ENCODE data around the gene ZNF546.
"Not testable (repeated sequence)": the region's sequence is repeated elsewhere in the genome, so short reads cannot be mapped to it uniquely, and the experiment has no call there.

Gene ZNF546

DNA sequence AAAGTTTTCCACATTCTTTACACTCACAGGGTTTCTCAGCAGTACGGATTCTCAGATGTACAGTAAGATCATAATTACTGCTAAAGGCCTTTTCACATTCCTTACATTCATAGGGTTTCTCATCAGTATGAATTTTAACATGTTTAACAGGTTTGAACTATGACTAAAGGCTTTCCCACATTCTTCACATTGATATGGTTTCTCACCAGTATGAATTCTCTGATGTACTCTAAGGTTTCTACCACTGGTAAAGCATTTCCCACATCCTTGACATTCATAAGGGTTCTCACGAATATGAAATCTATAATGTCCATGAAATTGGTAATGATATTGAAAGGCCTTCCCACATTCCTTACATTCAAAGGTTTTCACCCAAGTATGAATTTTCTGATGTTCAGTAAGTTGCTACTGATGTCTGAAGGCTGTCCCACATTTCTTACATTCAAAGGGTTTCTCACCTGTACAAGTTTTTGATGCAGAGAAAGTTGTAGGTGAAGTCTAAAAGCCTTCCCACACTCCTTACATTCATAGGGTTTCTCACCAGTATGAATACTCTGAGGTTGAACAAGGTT, 37.2 kb downstream of the ZNF546 start:
- Mint-ChIP-seq H3K27me3 (ENCODE audit: low read depth) (no peaks in the 10 kb centered on the region), H3K4me1 (no peaks in the 10 kb centered on the region), H3K36me3 (ENCODE audit: low read depth) (peaks cover 88% of the 10 kb centered on the region), H3K27ac (no peak overlapping the region), H3K4me3 (no peak overlapping the region), H3K9me3 (peaks cover 69% of the 10 kb centered on the region)
- TF ChIP-seq, protein P1, sequence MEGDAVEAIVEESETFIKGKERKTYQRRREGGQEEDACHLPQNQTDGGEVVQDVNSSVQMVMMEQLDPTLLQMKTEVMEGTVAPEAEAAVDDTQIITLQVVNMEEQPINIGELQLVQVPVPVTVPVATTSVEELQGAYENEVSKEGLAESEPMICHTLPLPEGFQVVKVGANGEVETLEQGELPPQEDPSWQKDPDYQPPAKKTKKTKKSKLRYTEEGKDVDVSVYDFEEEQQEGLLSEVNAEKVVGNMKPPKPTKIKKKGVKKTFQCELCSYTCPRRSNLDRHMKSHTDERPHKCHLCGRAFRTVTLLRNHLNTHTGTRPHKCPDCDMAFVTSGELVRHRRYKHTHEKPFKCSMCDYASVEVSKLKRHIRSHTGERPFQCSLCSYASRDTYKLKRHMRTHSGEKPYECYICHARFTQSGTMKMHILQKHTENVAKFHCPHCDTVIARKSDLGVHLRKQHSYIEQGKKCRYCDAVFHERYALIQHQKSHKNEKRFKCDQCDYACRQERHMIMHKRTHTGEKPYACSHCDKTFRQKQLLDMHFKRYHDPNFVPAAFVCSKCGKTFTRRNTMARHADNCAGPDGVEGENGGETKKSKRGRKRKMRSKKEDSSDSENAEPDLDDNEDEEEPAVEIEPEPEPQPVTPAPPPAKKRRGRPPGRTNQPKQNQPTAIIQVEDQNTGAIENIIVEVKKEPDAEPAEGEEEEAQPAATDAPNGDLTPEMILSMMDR (IDR thresholded peaks at IDR 0.05; ENCODE audit: unreplicated experiment in 3 of 3) = no peak

DNA sequence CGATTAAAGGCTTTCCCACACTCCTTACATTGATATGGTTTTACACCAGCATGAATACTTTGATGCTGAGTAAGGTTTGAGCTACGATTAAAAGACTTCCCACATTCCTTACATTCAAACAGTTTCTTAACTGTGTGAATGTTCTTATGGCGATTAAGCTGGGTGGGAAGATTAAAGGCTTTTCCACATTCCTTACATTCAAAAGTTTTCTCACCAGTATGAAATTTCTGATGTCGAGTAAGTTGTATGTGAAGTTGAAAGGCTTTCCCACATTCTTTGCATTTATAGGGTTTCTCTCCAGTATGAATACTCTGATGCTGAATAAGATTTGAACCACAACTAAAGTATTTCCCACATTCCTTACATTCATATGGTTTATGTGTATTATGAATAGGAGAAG, 39.1 kb downstream of the ZNF546 start:
- Mint-ChIP-seq H3K27me3 (ENCODE audit: low read depth) (no peaks in the 10 kb centered on the region), H3K36me3 (ENCODE audit: low read depth) (peaks cover 77% of the 10 kb centered on the region), H3K9me3 (peaks cover 62% of the 10 kb centered on the region), H3K27ac (no peak overlapping the region), H3K4me1 (no peaks in the 10 kb centered on the region), H3K4me3 (no peak overlapping the region)
- TF ChIP-seq, protein P1 (IDR thresholded peaks at IDR 0.05; ENCODE audit: unreplicated experiment in 3 of 3) = no peak

DNA sequence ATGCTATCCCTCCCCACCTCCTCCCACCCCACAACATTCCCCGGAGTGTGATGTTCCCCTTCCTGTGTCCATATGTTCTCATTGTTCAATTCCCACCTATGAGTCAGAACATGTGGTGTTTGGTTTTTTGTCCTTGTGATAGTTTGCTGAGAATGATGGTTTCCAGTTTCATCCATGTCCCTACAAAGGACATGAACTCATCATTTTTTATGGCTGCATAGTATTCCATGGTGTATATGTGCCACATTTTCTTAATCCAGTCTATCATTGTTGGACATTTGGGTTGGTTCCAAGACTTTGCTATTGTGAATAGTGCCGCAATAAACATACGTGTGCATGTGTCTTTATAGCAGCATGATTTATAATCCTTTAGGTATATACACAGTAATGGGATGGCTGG, 41.2 kb downstream of the ZNF546 start:
- peaks cover 61% of the 10 kb centered on the region for H3K9me3 Mint-ChIP-seq
- not testable (repeated sequence) for H3K27me3 Mint-ChIP-seq (ENCODE audit: low read depth); H3K27ac Mint-ChIP-seq; H3K4me3 Mint-ChIP-seq; H3K4me1 Mint-ChIP-seq
- peaks cover 73% of the 10 kb centered on the region for H3K36me3 Mint-ChIP-seq (ENCODE audit: low read depth)

DNA sequence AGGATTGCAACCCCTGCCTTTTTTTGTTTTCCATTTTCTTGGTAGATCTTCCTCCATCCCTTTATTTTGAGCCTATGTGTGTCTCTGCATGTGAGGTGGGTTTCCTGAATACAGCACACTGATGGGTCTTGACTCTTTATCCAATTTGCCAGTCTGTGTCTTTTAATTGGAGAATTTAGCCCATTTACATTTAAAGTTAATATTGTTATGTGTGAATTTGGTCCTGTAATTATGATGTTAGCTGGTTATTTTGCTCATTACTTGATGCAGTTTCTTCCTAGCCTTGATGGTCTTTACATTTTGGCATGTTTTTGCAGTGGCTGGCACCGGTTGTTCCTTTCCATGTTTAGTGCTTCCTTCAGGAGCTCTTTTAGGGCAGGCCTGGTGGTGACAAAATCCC, 44.9 kb downstream of the ZNF546 start:
- H3K27me3 Mint-ChIP-seq (ENCODE audit: low read depth); H3K4me1 Mint-ChIP-seq; H3K27ac Mint-ChIP-seq; H3K4me3 Mint-ChIP-seq: not testable (repeated sequence)
- H3K36me3 Mint-ChIP-seq (ENCODE audit: low read depth) = peaks cover 73% of the 10 kb centered on the region
- H3K9me3 Mint-ChIP-seq = peaks cover 58% of the 10 kb centered on the region

DNA sequence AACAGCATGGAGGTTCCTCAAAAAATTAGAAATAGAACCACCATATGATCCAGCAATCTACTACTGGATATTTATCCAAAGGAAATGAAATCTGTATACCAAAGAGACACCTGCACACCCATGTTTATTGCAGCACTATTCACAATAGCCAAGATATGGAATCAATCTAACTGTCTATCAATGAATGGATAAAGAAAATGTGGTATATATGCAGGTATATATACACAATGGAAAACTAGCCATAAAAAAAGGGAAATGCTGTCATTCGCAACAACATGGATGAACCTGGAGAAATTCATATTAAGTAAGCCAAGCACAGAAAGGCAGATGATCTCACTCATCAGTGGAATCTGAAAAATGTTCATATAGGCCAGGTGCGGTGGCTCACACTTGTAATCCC, 56.6 kb downstream of the ZNF546 start:
- Mint-ChIP-seq H3K27ac (no peak overlapping the region), H3K9me3 (peaks cover 65% of the 10 kb centered on the region), H3K4me3 (peak overlapping the region; percentile 60 to 99 (median 99)), H3K36me3 (ENCODE audit: low read depth) (peaks cover 77% of the 10 kb centered on the region), H3K4me1 (peaks cover 21% of the 10 kb centered on the region), H3K27me3 (ENCODE audit: low read depth) (peaks cover 3% of the 10 kb centered on the region)
- TF ChIP-seq, protein P1 (IDR thresholded peaks at IDR 0.05; ENCODE audit: unreplicated experiment in 3 of 3) = no peak

DNA sequence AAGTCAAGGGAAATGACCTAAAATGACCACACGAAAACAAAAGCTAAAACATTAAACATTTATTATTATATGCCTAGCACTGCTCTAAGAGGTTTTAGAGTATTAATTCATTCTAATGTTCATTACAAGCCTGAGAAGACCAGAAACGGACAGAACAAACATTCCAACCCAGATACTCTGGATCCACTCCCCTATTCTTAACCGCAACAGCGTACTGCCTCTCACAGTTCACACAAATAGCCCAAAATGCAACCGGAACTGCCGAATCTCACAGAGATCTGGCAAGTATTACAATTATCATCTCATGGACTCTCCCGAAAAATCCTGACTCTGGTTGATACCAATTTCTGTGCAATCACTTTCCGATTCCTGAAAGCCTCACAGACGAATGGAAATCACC, 57.8 kb downstream of the ZNF546 start:
- H3K36me3 Mint-ChIP-seq (ENCODE audit: low read depth) = peaks cover 71% of the 10 kb centered on the region
- TF ChIP-seq, protein P1 (IDR thresholded peaks at IDR 0.05; ENCODE audit: unreplicated experiment in 3 of 3) = no peak
- no peak overlapping the region for H3K27ac Mint-ChIP-seq
- H3K9me3 Mint-ChIP-seq = peaks cover 68% of the 10 kb centered on the region
- peaks cover 3% of the 10 kb centered on the region for H3K27me3 Mint-ChIP-seq (ENCODE audit: low read depth)
- H3K4me3 Mint-ChIP-seq = peak overlapping the region; percentile 99 to 100 (median 99)
- H3K4me1 Mint-ChIP-seq = peaks cover 21% of the 10 kb centered on the region

DNA sequence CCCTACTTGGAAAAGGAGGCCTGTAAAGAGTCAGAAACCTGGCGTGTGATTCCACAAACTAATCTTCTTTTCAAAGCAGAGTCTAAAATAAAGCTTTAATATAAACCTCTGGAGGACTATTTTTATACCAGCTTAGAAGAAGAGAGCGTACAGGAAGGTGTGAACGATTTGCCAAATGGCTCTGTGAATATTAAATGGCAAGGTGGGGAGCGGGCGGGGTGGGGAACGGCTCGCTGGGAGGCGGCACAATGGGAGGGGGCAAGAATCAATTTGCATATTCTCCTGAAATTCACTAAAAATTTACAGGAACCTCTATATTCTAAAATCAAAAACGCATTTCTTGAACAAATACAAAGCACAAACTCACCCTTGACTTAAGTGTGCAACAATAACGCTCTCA, 58.2 kb downstream of the ZNF546 start:
- Mint-ChIP-seq H3K27ac (no peak overlapping the region), H3K9me3 (peaks cover 69% of the 10 kb centered on the region), H3K36me3 (ENCODE audit: low read depth) (peaks cover 70% of the 10 kb centered on the region), H3K4me3 (peak overlapping the region; percentile 99 to 100 (median 99)), H3K27me3 (ENCODE audit: low read depth) (peaks cover 3% of the 10 kb centered on the region), H3K4me1 (peaks cover 21% of the 10 kb centered on the region)
- TF ChIP-seq, protein P1 (IDR thresholded peaks at IDR 0.05; ENCODE audit: unreplicated experiment in 3 of 3) = no peak
